HG03095 (cell line): ENCODE data around the gene TMEM117.

ENCODE experiments used
- ATAC-seq: cut with Tn5 transposase; IDR thresholded peaks from one replicate; pipeline ENCODE4 v1.9.1; 2021; ENCODE audit warnings: moderate library complexity; ENCODE audit not compliant: unreplicated experiment

The TMEM117 gene

GRCh38 chr12:44285321-44285960 is 449.6 kb downstream of the TMEM117 start:
- ATAC-seq, result no peak

DNA sequence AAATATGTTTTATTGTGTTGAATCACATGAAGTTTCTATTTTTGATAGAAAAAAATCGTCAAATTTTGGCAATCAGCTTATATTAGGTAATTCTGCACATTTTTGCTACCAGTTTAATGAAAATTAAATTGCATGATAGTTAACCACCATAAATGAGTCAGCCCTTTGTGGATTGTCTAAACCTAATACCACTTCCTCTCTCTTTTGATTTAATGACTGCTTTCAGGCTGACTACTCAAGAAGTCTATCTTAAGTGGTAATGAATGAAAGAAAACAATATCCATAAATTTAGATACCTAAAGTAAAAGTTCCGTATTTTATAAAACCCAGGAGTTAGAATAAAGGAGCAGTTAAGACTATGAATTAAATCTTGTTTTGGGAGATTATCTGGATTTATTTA is 450.5 kb downstream of the TMEM117 start:
- ATAC-seq, result no peak

DNA sequence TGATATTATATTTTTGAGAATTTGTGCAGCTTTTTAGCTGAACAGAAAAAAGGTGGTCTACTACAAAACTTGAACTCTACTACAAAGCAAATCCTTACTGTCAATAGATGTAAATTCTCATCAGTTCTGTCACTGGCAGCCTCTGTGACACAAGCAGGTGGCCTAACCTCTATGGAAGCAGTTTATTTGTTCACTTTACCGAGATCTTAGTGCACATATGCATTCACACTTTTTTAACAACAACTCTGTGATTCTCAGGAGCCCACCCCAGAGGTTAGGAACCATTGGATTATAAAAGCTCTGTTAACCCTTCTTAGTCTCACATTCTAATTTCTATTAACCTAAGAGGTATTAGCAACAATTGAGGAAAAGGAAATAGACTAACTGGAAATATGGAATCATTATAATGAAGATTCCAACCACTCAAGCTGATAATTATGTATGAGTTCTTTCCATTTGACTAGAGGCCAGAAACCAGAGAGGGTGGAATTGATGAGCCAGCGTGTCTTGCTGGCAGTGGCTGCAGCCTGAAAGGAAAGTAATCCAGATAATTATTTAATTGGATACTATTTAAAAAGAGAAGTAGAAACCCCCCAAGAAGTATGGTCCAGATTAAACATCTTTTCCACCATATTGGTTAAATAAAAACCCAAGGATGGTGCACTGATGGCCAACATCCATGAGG is 451.1 kb downstream of the TMEM117 start:
- no peak for ATAC-seq

DNA sequence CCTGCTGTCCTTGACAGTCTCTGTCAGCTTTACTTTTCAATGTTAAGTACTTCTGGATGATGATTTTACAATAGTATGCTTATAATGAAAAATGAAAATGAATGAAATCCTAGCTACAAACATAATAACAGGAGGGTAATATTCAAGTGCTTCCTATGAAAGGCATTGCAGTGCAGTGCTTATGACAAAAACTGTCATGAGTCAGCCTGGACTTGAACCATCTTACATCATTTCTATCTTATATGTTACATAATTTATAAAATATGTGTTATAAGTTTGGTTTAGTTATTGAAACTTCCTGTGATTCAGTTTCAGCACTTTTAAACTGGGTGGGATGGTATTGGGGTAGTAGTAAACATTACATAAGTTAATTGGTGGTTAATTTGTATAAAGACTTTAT is 451.7 kb downstream of the TMEM117 start:
- ATAC-seq, result no peak

- ATAC-seq, result peak; percentile 86
These were observed 458.8 kb downstream of the TMEM117 start for GRCh38 chr12:44294649-44295048.

DNA sequence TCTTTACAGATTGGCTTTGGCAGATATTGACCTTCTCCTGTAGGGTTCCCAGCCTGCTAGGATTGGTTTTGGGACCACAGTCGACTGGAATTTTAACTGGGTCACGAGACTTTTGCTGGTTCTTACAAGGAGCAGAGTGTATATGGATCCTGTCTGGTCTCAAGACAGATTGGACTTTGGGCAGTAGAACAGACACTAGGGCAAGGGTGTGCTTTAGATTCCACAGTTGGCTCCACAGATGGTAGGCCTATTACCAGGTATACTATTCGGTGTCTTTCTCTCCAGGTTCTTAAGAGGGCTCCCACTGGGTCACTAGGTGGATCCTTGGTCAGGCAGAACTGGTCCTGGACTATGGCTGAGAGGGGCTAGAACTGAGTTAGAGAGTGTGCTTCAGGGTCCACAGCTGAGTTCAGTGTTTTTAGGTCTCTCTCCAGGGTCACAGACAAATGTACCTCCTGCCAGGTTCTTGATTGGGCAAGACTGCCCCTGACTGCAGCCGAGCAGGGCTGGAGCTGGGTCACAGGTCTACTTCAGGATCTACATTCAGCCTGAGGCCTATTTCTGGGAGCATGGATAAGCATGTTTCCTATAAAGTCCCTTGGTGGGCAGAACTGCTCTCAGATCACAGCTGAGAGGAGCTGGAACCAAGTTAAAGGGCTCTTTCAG is 460.2 kb downstream of the TMEM117 start:
- no peak for ATAC-seq

DNA sequence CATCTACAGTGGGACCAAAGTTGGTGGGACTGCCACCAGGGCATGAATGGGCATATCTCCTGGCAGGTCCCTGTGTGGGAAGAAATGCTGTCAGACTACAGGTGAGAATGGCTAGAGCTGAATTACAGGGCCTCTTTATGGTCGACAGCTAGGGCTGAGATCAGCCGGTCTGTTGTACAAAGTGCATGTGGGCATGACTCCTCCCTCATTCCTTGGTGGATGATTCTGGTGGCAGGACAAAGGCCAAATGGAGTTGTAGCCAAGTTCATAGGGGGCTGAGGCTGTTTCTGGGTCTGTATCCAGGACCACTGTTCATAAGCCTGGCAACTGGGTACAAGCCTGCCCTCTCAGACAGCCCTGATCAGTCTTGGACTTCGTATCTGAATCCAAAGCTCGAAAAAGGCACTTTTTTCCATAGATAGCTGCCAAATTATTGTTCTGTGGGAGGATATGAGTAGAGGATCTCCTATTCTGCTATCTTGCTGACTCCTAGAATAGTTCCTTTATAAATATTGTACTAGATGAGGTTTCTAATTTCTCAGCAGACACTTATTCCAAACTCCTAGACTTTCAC is 460.8 kb downstream of the TMEM117 start:
- no peak for ATAC-seq

DNA sequence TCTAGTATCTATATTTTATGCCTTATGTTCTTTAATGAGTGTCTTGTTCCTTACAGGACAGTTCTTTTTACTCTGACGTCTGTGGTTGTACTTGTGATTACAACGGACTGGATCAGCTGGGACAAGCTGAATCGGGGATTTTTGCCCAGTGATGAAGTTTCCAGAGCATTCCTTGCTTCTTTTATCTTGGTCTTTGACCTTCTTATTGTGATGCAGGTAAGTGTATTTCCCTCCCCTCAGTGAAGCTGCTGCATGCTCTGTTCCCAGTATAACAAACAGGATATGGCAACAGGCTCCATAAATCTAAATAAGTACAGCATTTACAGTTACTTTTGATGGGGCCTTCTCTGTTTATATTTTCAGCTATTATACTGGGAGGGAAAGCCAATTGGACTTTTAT is 463.6 kb downstream of the TMEM117 start:
- no peak for ATAC-seq

DNA sequence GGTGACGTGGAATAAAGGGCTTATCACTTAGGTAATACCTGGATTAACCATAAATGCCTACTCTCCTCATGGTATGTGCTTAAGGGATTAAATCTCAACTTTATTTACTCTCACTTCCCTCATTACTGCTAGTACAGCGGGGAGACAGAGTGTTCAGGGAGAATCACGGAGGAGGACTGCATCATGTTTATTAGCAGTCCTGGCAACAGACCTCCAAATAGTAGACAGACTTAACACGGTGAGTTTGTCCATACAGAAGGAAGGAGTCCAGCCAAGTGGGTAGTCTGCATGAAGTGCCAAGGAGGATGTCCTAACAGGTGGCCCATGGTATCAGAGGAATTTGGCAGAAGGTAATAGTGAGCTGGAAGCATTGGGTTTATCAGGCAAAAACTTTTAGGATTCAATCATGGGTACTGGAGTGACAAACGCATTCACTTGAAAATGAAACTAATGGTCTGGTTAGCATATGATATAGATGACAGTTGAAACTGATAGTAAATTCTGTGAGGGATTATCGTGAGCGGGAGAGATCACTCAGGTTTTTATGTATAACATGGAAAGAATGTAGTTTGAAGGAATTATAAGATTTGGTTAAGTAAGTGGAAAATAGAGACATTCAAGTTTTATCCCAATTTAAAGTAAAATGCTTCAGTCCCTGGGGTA is 471.8 kb downstream of the TMEM117 start:
- no peak for ATAC-seq

- no peak for ATAC-seq
These were observed 477.3 kb downstream of the TMEM117 start for GRCh38 chr12:44313188-44313587.

DNA sequence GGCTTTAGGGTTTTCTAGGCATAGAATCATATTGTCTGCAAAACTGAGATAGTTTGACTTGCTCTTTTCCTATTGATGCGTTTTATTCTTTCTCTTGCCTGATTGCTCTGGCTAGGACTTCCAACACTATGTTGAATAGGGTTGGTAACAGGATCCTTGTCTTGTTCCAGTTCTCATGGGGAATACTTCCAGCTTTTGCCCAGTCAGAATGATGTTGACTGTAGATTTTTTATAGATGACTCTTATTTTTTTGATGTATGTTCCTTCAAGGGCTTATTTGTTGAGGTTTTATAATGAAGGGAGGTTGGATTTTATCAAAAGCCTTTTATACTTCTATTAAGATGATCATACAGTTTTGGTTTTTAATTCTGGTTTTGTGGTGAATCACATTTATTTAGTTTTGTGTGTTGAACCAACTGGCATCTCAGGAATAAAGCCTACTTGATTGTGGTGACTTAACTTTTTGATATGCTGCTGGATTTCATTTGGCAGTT is 478.2 kb downstream of the TMEM117 start:
- no peak for ATAC-seq

DNA sequence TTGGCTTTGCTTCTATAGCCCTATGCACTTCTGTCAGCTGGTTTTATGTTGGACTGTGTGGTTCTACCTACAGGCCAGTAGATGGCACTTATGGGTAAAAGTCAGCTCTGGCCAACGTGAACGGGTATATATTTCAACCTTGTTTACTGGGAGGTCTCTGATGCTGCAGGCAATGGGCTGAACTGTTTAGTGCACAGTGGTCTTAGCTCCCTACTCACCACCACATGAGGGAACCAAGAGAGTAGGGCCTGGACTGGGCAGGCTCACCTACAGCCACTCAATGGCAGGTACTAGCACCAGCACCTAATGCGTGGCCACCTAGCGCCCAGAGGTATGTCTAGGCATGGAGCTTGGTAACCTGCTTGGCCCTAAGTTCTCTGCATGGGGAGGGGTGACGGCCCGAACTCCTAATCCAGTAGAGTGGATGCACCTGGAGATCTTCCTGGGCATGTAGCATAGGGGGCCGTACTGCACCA is 481.8 kb downstream of the TMEM117 start:
- peak; percentile 89 for ATAC-seq

- no peak for ATAC-seq
These were observed 495.4 kb downstream of the TMEM117 start for GRCh38 chr12:44331269-44331668.

- ATAC-seq, result no peak
These were observed 498.5 kb downstream of the TMEM117 start for GRCh38 chr12:44334347-44334746.

GRCh38 chr12:44335030-44335429 is 499.1 kb downstream of the TMEM117 start:
- no peak for ATAC-seq

DNA sequence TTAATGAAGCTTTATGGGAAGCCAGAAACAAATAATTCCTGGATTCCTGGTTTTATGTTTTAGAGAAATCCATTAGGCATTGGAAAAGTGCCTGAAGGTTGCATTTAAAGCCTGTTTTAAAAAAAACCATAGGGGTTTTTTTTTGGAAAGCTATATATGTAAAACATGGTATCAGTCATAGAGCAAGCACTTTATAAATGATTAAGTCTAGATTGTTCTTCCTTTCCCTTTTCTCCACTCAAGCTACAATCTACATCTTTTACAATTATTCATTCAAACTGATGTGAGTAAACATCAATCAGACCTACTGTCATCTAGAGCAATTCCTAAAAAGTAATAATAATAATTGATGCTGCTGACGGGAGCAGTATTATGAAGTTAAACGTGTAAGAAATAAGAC is 500.7 kb downstream of the TMEM117 start:
- no peak for ATAC-seq

DNA sequence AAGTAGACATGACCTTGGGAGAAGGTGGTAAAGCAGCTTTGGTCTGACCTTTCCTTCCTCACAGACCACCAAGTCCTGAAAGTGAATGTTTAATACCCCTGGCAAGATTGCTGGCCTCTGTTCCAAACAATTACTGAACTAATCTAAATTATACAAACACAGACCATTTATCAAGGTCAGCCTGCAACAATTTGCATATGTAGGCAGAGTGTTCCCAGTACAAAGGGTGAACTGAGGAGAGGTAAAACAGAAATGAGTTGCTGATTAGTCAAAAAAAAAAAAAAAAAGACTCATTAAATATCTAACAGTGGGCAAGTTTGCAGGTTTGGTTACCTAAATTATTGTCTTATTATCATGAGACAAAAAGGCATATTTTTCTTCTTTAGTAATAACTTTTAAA is 506.5 kb downstream of the TMEM117 start:
- ATAC-seq, result no peak

GRCh38 chr12:44347145-44347544 is 511.3 kb downstream of the TMEM117 start:
- ATAC-seq, result no peak

DNA sequence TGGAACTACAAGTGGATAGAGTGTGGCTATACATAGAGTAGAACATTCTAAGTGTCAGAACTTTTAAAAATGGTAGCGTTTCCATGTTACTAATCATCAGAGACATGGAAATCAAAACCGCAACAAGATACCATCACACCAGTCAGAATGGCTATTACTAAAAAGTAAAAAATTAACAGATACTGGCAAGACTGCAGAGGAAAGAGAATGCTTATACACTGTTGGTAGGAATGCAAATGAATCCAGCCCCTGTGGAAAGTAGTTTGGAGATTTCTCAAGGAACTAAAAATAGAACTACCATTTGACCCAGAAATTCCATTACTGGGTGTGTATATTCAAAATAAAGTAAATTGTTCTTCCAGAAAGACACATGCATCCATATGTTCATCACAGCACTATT is 521.6 kb downstream of the TMEM117 start:
- ATAC-seq, result no peak

DNA sequence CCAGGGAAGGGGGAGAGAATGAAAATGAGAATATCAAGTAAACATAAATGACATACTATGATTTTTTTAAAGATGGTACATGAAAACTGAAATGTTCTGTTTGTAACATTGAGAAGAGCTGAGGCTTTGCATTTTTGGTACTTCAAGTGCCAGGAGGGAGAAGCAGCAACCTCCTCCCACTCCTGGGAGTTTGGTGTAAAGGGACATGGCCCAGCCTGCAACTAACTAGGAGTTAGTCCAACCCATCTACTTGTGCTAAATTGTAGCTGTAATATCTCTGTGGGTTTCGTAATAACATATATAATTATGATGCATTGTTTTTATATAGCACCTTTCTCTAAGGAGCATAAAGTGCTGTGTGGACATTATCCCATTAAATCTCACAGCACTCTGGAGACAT is 522.8 kb downstream of the TMEM117 start:
- ATAC-seq, result no peak

GRCh38 chr12:44362947-44363346 is 527.1 kb downstream of the TMEM117 start:
- ATAC-seq, result no peak
